Activated gamma-delta T cell treated with anti-CD3 and anti-CD28 coated beads, Interleukin-2, amount 50 U/mL, for 16 hours (primary cell): ENCODE data around the gene RNF44.

Source experiments
- DNase-seq: peaks from one replicate; pipeline ENCODE4 v3.0.0-alpha.2; 2020; ENCODE audit warnings: low read depth

RNF44 gene

DNA sequence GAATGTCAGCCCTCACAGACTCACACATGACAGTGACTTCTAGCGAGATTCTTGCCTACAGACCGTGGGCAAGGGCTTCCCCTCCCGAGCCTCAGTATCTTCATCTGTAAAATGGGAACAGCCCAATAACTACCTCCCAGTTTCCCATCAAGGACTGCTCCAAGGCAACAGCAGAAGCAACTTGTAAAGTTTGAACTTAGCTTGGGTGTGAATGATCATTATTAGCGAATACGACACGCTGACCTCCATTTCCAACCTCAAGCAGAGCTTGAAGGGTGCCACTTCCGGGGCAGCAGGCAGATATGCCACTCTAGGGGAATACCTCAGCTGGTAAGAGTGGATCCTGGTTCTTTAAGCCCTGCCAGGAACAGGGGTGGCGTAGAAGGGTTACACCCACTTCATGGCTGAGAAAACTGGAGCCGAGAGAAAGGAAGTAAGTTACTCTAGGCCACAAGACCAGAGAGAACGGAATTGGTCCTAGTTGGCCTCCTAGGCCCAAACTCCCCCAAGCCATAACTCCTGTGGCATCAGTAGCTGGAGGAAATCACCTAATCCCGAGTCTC lies 2.0 kb downstream of the RNF44 start:
- no peak for DNase-seq

DNA sequence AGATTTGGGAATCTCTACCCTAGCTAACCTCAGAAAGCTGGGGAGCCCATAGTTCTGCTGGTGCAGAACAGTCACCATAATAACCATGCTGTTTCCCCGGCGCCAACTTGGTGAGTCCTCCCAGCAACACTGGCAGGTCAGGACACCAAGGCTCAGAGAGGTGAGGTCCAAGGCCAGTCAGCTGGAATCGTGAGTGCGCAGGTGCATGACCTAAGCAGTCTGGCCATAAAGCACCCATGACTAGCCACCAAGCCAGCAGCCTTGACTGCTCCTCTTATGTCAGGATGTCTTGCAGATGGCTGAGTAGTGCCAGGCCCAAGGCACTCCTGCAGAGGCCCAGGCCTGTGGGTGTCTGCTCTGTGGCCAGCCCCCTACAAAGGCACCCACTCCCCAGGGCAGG lies 2.6 kb downstream of the RNF44 start:
- no peak for DNase-seq

DNA sequence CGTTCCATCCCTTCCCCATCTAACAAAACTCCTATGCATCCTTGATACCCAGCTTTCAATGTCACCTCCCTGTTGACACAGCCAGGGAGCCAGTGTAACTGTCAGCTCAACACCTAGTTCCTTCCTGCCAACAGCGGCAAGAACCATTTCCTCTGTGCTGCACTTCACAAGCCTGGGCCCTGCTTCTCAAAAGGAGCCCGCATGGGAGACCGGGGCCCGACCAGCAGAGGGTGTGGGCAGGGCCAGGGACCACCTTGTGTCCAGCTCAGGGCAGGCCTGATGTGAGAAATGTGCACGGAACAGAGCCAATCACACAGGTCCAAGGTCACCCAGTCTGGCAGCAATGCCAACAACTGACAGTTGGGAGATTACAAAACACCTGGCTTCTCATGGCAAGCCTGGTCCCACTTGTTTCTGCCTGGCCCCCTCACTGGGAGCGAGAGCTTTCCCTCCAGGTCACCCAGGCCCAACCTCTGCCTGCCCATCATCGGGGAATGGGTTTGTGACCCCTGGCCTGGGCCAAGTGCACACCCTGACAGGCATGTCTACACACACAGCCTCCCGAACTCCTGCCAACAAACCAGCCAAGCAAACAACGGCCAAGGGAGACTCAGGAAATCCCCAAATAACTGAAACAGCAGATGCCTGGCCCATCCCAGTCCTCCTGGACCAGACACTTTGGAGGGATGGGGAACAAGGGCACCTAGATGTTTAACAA lies 3.1 kb downstream of the RNF44 start:
- no peak for DNase-seq

DNA sequence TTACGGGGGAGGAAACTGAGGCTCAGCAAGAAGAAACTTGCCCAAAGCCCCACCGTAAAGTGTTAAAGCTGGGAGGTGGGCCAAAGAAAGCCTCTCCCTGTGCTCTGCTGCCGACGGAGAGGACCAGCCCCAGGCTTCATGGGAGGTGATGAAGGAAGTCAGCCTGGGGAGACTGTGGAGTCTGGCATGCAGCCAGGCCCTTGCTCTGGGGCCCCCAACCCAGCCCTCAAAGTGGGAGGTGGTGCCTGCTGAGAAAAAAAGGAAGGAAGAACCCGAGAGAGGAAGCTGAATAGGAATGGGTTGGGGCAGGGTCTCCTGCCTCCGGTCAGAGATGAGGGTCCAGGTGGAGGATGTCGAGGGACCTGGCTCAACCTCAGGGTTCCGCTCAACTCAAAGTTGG lies 3.8 kb downstream of the RNF44 start:
- DNase-seq = no peak

DNA sequence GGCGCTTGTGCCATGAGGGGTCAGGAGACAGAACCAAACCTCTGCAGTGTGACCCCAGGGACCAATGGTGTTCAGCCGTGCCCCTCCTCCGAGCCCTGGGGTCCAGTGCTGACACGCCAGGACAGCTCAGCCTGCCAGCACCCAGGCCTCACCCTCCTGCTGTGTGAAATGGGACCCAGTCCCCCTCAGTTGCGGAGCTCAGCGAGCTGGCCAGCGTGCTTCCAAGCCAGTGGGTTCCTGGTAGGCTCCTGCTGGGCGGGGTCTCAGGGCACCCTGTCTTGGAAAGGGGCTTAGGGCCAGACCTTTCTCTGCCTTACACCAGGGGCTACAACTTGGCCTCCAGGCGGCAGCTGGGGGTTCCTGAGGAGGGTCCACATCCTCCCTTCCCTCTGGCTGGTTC lies 4.4 kb downstream of the RNF44 start:
- no peak for DNase-seq

DNA sequence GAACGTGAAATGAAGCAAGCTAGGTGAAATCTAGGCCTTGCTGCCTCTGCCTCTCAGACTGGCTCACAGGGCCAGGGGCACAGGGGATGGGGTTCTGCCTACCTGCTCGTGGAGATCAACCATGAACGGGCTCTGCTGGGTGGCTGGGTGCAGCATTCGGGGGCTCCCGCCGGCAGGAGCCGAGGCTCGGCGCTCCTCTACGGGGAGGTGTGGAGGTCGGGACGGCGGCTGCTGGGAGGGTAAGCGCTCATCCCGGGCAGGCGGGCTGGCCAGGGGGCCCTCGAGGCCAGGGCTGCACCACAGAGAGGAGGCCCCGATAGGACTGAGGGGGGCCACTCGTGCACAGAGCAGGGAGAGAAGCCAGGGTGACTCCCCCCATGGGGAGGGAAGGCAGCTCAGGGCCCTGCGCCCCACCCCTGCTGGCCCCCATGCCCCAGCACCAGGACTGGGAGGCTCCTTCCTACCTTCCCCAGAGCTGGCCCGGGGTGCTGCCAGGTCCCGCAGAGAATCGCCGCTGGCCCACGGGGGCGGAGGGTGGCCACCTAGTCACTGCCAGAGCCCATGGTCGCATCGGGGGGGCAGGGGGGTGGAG lies 5.2 kb downstream of the RNF44 start:
- no peak for DNase-seq

DNA sequence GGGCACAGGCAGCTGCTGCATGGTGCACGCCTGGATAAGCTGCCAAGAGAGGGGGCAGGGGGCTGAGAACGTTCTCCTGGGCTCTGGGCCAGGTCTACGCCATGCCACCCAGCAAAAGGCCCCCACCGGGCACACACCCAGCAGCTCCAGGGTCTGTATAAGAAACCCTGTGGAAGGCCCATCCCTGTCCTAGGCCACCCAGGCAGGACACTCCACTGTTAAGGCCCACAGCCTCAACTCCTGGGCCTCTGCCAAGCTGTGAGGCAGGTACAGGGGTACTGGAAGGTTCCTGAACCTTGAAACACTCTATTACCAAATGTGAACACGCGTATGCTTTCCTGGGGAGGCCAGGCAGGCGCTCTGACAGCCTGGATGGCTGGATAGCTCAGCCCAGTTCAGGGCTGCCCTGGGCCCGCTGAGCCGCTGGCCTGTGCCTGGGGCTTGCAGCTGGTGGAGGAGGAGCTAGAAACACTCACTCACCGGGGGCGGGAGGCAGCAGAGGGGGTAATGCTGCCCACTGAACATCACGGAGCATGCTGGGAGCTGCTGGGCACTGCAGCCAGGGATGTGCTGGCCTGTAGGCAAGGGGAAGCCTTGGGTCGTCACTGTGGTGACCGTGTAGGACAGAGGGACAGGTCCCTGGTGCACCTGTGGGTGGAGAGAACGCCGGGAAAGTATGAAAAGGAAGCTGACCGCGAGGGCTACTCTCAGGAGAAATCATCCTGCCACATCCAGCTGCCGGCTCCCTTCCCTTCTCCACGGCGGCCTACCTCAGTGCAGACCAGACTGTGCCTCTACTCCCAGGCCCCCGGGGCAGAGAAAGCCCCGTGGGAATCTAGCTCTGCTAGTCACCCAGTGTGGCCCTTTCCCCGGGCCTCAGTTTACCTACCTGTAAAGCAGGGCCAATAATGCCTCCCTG lies 6.0 kb downstream of the RNF44 start:
- no peak for DNase-seq

DNA sequence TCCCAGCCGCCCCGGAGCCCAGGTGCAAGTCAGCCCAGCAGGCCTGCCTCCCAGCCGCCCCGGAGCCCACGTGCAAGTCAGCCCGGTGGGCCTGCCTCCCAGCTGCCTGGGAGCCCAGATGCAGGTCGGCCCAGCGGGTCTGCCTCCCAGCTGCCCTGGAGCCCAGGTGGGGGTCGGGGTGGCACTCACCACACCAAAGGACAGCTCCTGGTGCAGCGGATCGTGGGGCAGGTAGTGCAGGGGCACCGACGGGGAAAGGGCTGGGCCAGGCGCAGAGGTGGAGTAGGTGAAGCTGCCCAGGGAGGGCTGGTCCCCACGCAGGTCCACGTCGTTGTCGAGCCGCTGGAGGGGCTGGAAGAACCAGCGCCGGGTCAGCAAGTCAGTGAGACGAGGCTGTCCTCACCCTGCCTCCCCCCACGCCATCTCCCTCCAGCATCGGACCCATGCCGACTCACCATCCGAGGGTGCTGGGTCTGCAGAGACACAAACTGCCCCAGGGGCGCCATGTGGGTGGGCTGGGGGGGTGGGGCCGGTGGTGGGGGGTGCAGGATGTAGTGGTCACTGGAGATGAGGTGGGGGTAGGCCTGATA lies 6.7 kb downstream of the RNF44 start:
- no peak for DNase-seq

DNA sequence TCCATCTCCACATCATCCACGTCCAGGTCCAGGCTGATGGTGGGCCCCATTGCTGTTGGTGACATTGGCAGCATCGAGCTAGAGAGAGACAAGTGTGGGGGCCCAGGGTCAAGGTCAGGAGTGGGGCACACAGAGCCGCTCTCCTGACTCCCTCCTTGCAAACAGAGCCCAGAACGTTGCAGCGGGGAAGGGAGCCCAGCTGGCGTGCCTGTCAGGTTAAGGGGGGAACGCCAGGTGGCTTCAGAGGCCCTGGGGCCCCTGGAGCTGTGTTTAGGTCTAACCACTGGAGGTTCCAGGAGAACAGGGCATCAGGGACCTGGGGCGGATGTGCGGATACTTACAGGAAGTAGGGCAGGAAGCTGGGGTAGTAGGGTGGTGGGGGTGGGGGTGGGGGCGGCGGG lies 7.5 kb downstream of the RNF44 start:
- DNase-seq = no peak

DNA sequence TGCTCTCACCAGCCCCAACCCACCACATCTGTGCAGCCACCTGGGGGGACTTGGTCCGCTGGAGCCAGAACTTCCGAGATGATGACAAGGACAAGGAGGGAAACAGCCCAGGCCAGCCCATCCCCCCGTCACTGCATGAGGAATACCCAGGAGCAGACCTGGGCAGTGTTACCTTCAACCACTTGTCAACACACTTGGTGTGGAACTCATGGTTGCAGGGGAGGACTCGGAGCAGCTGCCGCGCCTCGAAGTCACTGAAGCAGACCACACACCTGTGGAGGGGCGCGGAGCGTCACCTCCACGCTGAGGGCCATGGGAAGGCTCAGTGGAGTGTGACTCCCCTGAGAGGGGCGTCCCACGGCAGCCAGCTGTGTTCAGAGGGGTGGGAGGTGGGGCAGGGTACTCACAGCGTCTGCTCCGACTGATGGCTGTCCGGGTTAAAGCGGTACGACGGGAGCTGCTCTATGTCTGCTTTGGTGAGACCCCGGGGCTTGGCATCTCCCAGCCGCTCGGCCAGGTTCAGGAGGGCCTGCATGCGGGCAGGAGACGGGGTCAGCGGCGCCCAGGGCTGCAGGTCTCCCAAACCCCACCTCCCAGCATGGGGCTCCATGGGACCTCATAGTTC lies 8.0 kb downstream of the RNF44 start:
- DNase-seq = no peak

DNA sequence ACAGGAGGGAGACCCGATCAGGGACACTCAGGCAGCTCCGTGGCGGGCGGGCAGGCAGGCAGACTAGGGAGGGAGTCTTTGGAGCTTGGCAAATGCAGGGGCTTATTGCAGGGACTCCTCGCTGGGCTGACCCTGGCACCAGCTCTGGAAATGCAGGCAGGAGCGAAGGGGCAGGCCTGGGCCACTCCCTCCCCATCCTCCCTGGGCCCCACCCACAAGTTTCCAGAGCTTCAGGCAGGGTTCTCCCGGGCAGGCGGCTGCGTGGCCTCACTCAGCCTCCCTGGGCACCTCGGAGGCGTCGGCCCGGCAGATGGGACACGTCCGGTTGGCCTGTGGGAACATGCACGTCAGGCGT lies 8.5 kb downstream of the RNF44 start:
- no peak for DNase-seq

DNA sequence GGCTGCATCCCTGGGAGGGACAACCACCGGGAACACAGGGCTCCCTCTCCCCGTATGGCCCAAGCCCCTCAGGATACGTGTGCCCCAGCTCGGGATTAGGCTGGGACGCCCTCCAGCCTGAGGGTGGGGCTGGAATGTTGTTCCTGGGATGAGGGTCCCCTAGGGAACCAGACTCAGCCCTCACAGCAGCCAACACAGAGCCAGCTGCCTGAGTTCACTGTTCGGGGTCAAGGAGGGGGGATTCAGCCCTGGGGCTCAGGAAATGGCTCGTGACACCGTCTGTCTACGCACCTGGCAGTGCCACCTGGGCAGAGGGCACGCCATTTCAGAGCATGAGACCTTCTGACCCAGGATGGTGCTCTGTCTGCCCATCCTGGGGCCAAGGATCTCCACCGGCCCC lies 8.9 kb downstream of the RNF44 start:
- DNase-seq = no peak

DNA sequence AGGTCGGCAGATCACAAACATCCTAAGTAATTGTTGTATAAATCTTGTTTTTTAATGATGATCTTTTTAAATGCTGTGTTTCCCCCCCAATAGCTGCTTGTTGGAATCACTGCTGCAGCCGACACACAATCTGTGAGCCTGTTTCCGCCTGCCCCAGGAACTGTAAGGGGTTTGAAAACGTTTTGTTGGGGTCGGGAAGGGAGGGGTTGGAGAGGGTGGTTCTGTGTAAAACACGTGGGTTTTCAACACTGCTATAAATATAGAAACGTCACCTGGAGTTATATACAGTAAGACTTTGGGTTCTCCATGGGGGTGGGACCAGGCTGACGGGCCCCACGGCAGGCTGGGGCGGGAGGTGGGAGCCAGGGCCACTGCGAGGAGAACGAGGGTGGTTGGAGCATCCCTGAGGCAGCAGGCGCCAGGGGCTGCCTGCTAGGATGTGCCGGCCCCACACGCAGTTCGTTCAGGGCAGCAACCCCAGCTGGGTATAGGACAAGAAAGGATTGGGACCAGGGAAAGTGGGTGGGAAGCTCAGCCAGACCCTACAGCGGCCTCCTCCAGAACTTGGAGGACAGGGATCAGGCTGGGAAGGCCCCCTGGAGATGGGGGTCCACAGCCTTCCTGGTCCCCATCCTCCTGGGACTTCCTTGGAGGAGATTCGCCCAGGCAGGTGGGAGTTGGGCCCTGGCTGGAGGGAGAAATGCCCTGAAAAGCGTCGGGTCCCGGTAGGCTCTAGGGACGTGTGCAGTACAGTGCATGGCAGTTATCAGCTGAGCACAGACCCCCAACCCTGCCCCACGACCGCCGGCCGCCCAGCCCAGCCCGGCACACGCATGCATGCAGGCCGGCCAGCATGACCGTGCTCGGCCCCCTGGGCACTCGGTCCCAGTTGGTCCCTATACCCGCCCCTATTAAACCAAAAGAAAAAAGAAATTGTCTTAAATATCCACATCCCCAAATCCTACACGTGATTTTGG lies 9.7 kb downstream of the RNF44 start:
- DNase-seq = no peak

DNA sequence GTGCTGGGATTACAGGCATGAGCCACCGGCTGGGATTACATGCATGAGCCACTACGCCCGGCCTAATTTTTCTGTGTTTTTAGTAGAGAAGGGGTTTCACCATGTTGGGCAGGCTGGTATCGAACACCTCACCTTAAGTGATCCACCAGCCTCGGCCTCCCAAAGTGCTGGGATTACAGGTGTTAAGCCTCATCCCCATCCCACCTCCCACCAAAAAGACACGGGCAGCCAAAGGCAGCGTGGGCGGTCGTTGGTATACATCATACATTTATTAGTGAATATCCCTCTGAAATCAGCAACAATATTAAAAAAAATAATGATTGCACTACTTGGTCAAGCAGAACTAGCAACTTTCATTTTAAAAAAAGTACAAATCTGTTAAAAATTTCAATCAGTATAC lies 10.7 kb downstream of the RNF44 start:
- DNase-seq = no peak

DNA sequence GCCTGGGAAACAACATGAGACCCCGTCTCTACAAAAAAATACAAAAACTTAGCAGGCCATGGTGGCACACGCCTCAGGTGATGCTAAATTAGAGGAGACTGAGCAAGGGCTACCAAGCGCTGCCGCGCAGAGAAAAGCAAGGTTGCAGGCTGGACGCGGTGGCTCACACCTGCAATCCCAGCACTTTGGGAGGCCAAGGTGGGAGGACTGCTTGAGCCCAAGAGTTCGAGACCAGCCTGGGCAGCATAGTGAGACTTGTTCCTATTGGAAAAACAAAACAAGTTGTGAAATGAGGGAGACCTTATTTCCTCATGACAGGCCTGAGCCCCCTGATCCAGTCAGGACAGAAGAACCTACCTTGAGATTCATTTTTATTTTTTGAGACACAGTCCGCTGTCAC lies 11.5 kb downstream of the RNF44 start:
- DNase-seq = no peak

DNA sequence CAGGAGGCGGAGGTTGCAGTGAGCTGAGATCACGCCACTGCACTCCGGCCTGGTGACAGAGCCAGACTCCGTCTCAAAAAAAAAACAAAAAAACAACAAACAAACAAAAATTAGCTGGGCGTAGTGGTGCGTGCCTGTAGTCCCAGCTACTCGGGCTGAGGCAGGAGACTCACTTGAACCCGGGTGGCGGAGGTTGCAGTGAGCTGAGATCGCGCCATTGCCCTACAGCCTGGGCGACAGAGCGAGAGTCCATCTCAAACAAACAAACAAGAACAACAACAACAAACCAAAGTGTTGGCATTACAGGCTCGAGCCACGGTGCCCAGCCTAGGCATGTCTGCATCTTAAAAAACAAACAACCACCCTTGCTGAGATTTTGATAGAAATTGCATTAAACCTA lies 12.2 kb downstream of the RNF44 start:
- DNase-seq = no peak

DNA sequence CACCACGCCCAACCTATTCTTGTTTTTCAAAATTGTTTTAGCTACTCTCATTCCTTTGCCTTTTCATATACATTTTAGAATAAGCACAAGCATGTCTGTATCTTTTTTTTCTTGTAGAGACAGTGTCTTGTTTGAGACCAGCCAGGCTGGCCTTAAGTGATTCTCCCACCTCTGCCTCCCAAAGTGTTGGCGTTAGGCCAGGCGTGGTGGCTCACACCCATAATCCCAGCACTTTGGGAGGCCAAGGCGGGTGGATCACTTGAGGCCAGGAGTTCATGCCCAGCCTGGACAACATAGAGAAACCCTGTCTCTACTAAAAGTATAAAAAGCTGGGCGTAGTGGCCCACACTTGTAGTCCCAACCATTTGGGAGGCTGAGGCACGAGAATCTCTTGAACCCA lies 13.1 kb downstream of the RNF44 start:
- no peak for DNase-seq

DNA sequence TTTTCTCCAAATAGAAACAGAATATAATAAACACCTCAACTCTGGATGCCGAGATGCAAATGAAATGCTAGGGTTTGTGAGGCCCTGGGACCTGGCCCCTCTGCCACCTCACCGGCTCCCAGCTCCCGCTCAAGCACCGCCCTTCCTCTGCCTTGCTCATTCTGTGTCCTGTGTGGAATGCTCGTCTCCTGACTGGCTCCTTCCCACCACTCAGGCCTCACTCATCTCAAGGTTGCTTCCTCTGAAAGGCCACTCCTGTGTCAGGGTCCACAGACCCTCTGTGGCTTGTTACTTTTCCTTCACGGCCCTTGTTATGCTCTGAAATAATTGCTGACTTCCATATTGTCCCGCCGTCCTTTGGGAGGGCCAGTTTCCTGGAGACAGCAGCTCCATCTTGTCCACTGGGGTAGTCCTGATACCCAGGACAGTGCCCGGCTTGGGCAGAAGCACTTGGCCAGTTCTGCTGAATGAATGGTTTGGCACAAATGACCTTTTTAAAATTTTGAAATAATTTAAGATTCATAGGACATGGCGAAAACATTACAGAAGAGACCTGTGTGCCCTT lies 15.4 kb downstream of the RNF44 start:
- no peak for DNase-seq

DNA sequence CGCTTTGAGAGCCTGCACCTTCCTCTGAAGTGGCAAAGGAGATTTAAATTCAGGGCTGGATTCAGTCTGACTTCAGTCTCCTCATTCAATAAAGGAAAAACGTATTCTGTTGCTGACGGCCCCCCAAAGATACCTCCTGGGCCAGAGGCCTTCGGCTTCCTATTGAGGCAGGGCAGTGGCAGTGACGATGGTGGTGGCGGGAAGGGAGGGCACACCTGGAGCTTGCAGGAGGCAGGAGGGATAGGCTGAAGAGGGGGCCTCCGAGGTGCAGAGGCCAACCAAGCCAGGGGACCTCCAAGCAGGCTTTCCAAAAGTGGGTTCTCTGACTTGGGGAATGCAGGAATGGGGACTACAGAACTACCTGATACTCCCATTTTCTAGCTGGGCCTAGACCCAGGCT lies 15.9 kb downstream of the RNF44 start:
- no peak for DNase-seq
